Activated CD8-positive, alpha-beta memory T cell treated with anti-CD3 and anti-CD28 coated beads, Interleukin-2, amount 50 U/mL, for 1 hour (primary cell): Measurements from ENCODE around the gene SLC8A2.

ENCODE experiments used
- DNase-seq: peaks from one replicate; pipeline ENCODE4 v3.0.0-alpha.2; 2020; ENCODE audit errors: extremely low read depth

SLC8A2 gene

DNA sequence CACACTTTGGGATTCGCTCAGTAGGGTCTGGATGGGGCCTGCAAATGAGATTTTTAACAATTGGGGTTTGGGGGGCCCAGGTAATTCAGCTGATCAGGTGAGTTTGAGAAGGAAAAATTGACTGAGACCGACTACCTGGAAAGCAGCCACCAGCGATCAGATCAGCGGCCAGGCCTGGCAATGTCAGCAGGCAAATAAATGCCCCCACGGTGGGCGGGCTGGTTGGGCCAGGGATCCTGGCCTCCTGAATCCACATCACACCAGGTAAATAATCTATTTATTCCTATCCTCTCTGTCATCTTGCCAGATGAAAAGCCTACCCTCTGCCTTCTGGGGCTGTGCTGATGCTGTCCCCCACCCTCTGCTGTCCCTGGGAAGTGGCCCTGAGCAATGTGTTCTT, 33.8 kb upstream of the SLC8A2 start:
- no peak for DNase-seq

DNA sequence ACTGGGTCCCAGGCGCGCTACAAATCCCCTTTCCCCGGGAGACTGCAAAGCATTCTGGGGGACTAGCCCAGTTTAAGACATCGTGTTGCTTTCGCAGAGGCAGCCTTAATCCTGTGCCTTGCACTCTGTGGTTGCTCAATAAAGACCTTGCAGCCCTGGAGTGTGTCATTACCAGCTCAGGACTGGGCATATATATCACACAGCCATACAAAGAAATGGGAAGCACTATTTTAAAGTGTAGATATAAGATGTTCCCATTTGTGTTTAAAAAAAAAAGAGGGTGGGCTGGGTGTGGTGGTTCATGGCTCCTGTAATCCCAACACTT, 32.1 kb upstream of the SLC8A2 start:
- DNase-seq: no peak

DNA sequence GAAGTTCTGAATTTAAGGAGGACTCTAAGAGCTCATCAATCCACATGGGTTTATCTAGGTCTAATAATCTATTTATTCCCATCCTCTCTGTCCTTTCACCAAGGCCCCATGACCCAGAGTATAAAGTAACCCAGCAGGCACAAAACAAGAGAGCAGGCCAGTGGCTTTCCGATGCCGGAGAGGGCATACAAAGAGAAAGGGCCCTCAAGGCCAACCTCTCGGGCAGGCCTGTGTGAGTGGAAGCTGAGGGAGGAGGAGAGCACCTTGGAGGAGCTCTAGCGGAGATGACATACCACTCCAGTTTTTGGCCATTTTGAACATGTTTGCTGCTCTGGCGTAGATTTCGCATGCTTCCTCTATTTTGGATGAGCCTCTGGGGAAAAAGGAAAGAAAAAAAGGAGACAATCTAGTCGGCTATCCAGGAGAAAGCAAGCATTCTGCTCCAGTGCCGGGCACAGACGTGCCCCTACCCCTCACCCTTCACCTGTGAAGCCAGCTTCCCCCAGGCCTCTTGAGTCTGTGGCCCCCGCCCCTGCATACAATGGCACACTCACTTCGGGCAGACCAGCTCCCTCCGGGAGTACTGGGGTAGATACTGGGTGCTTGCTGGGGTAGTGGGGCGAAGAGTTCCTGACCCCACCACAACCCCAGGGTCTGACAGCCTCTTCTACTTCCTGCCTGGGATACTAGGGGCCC, 31.6 kb upstream of the SLC8A2 start:
- DNase-seq: no peak

DNA sequence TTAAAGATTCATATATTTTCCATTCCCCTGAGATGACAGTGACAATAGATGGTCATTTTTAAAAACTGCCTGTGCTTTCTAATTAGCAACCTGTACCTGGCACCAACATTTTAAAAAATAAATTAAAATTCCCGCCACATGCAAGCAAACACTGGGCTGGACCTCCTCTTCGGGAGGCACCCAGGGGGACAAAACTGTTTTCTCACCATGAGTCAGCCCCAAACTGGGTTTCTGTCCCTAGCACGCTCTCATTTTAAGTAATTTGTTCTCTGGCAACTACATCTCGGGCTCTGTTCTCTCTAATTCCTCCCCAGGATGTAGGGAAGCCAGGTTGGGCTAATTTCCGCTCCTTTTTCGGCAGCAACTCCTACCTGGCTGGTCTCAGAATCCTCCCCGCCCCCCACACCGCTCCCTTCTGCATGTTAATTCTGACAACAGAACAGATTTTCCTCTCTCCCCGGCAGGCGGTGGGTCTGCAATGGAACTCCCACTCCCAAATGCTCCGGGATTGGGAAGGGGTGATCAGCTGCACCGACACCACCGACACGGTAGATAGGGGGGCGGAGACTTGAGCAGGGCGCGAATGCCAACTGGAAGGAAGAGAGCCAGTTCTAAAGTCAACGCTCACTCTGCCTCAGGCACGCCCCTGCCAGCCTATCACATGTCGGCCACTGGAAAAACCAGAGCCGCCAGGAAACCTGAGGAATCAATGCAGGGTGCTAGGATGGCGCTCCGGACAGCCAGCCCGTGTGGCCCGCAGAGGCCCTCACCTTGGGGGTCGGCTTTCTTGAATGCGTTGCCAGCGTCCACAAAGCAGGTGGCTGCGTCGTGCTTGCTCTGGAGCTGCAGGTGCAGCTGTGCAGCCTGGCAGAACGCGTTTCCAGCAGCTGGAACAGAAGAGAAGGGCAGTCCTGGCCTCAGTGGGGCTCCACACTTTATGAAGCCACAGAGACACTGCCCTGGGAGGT, 28.5 kb upstream of the SLC8A2 start:
- no peak for DNase-seq

DNA sequence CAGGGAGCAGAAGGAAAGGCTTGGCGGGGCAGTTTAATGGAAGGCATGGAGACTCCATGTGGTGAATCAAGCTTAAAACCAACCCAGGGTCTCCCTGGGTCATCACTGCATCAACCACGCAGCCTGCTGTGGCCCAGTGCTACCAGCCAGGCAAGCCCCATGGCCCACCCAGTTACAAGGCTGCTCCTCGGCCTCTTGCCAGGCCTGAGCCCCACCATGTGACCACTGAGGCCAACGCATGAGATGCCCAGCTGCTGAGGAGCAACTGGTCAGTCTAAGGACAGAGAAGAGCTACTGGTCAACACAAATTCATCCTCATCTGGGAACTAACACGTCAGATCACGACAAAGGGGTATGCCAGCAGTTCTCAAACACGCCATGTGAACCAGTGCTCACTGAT, 27.7 kb upstream of the SLC8A2 start:
- DNase-seq: no peak

DNA sequence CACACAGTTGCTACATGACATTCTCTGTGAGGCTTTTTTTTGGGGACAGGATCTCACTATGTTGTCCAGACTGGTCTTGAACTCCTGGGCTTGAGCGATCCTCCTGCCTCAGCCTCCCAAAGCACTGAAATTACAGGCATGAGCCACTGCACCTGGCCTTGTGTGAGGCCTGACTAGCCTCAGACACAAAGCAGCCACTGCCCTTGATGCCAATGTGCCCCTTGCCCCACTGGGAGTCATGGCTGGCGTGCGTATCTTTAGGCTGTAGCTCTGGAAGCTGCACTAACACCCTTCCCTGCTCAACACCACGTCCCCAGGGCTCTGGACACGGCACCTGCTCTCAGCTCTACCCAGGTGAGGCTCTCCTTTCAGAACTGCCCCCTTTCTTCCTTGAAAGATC, 26.9 kb upstream of the SLC8A2 start:
- DNase-seq: no peak

DNA sequence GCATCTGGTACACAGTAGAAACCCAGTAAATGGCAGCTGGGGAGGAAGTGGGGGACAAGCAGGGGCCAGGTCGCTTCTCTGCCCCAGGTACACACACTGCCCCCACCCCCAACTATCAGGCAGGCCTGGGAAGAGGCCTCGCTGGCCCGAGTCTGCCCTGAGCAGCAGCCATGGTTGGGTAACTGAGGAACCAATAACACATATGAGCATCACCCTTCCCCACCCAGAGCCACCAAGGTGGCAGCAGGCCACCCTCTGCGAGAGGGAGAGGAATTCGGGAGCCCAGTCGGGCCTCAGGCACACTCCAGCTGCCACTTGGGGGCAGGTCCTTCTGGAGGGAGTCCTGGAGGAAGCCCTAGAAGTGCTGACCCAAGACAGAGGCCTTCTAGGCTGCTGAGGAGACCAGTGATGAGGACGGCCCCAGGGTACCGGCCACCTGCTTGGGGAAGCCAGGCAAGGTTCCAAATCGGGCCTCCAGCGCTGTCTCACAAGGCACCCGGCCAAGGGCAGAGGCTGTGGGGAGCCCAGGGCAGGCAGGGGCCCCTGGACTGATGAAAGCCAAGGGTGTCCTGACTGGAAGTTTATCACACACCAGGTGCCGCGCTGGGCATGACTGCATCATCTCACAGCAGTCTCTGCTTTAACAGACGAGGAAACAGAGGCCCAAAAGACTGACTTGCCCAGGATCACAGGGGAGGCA, 26.3 kb upstream of the SLC8A2 start:
- no peak for DNase-seq

DNA sequence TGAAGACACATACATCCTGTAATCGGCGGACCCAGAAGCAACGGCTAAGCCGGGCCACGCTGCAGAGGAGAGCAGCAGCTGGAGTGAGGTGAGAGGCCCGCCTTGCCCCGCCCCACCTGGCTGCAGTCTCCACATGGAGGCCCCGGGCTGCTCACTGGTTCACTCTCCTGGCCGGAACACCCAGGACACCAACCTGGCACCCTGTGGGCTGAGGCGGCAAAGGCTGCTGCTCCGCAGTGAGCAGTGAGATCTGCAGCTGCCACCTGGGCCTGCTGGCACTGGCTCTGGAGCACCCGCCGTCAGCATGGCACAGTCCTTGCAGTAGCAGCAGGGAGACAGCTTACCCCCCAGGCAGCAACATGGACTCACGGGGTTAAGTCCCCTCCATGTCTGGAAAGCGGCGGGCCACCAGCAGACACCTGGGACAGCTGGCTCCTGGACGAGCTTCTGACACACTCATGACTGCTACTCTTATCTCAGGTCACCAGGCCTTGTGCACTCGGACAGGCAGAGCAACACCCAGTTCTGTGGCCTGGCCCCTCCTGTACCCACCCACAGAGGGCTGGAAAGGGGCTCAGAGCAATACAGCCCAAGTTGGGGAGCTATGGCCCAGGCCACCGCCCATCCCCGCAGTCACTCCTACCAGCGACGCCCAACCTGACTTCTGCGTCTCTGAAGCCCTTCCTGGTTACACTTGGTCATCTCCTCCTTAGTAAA, 25.5 kb upstream of the SLC8A2 start:
- DNase-seq: no peak

DNA sequence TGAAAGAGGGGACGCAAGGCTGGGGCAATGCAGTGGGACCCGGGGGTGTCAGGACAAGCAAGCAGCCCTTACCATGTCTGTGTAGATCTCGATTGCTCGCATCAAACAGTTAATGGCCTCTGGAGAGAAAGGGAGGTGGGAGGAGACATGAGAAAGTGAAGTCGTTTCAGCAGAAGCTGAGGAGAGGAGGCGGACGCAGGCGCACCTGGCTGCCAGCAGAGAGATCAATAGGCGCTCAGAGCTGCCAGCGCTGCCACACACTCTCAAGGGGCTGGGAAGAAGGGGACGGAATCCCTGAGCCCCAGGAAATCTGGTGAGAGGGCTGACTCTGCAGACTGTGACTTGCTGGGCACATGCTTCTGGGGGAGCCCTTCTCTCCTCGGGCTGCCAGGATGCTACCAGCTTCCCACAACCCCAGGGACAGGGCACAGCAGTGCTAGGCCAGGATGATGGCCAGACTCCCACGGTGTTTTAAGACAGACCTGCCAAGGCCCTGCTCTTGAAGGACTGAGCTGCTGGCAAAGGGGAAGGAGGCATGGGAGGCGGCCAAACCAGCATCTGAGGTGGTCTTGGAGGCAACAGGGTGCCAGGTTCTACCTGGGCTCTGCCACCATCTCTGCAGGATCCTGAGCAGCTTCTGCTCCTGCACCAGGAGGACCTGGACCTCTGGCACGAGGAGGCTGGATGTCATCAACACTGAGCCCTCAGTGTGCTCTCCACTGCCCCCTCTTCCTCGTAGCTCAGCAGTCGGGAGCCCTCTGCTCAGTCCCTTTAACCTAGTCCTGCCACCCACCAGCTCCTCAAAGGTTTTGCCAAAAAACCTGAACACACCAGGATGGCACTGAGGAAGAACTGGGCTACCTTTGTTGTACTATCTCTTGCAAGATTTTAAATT, 24.0 kb upstream of the SLC8A2 start:
- DNase-seq: no peak

DNA sequence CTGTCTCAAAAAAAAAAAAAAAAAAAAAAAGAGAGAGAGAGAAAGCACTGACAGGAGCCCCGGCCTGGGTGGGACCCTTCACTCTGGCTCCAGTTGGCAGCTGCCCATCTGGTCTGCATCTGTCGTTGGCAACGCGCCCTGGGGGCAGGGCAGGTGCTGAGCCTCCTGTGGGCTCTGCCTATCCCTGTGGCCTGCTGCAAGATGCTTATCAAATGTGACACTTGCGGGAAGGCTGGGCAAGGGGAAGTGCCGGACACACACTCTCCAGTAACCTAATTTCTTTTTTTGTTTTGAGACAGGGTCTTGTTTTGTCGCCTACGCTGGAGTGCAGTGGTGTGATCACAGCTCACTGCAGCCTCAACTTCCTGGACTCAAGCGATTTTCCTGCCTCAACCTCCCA, 23.0 kb upstream of the SLC8A2 start:
- no peak for DNase-seq

DNA sequence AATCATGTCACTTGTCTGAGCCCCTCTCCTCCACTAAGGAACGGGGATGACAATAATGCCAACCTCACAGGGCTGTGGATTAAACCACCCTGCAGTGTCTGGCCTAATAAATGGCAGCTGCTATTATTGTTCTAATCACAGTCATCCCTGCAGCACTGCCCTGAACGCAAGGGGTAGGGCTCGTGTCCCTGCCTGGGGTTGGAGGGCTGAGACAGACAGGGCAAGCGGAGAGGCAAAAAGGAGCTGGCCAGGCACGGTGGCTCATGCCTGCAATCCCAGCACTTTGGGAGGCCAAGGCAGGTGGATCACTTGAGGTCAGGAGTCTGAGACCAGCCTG, 22.5 kb upstream of the SLC8A2 start:
- no peak for DNase-seq

DNA sequence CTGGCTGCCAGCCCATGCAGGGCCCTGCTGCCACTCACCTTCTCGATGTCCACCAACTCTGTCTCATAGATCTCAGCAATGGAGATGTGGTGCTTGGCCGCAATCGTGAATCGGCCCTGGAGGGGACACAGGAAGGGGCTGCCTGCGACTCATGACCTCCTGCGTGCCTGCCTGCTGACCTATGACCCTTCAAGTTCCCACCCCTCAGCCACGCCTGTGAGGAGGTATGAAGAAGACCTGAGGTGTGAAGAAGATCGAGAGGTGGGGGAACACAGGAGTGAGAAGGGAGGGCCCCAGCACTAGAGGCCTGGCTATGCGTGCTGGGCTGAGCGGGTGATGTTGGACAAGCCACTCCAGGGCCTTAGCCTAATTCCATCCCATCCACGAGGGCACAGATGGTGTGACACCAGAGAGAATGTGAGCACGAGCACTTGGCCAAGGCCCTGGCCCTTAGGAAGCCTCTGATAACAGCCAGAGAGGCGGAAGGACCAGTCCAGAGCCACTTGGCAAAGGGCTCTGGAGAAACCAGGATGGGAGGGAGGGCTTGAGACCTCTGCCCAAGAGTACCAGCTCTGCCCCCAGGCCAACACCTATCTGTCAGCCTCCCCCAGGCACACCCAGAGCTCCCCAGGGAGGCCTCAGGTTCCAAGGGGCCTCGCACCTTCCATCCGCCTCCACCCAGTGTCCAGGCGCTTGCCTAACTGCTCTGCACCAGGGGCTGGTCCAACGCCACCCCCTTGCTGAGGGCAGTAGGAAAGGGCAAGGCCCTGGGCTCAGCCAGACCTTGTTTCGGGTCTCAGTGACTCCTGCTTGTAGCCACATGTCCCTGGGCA, 21.9 kb upstream of the SLC8A2 start:
- DNase-seq: no peak

DNA sequence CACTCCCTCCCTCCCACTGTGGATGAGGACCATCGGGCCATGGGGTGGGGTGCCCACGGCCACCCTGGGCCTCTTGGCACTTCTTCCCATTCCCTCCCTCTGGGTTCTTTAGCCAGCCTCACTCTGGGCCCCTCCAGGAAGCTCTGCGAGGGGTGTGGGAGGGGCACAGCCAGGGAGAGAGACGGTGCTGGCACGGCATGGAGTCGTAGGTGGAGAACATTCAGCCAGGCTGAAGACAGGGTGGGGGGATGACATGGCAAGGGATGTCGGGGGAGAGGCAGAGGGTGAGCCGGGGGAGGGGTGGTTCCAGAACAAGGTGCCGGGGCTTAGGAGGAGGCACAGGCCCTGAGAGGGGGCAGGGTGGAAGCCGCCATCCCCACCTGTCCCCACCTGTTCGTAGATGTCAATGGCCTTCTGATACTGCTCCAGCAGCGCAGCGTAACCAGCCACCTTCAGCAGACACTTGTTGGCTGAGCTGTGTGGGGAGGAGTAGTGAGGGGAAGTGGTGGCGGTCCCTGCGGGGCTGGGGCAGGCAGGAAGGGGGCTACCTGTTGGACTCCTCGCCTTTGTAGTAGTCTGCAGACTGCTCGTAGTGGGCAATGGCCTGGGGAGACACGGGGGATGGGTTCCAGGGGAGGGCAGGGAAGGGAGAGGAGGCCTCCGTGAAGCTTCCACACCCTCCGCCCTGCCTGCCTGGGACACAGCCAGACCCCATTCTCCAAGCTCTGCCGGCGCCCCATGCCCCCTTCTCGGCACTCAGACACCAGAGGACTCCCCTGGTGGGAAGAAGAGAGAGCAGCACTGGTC, 21.1 kb upstream of the SLC8A2 start:
- DNase-seq: no peak

DNA sequence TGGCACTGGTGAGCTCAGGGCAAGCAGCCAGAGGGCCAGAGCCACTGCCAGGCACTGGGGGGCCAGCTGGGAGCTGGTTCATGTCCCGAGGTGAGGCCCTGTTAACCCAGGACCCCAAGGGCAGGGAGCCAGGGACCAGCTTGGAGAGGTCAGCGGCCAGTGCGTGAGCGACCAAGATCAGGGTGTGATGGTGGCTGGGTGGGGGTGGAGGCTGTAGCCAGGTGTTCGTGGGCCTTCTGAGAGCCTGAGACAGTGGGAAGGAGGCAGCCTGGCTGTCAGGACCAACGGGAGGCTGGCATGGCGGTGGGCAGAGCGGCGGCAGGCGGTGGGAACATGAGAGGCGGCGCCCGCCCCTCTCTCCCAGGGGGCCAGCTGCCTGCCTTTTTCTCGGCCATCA, 20.4 kb upstream of the SLC8A2 start:
- DNase-seq: no peak

DNA sequence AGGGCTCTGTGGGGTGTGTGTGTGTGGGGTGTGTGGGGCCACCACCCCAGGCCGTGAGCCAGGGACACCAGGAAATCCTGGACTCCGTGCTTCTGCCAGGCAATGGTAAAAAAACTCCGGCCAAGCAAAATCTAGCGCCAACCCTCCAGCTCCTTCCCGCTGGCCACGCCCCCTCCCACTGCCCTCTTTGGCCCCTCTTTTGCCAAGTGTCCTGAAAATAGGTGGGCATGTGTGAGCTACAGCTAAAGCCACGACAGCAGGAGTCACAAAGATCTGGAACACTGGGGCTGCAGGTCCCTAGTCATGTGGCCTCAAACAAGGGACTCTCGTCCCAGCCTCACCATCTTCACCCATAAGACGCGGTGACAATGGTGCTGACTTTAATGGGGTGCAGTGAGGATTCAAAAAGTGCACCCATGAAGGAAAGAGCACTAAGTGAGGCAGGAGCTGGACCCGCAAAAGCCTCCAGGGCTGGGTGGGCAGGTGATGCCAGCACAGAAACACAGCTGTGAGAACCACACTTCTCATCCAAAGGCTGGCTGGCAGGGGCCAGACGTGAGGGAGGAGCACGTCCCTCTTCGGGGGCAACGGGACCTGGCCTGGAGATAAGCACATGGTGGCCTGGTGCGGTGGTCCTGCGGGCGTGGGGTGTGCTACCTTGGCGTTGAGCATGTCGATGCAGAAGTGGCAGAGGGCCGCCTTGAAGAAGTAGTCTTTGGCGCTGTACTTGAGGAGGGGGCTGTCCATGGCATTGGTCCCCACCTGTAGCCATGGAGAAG, 19.9 kb upstream of the SLC8A2 start:
- no peak for DNase-seq

DNA sequence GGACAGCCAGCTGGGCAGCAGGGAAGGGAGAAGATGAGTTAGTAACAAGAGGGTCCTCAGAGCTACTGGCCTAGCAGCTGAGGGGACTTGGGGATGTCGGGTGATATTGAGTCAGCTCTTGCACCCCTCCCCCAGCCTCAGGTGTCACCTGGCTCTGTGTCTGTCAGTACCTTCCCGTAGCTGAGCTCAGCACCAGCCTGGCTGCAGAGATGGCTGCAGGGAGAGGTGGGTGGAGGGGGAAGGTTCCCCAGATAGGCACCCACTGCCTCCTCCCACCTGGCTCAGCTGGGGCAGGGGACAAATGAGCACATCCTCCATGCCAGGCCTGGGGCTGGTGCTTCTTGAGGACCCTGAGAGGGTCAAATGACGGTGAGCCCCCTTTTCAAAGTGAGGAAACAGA, 19.2 kb upstream of the SLC8A2 start:
- DNase-seq: no peak

DNA sequence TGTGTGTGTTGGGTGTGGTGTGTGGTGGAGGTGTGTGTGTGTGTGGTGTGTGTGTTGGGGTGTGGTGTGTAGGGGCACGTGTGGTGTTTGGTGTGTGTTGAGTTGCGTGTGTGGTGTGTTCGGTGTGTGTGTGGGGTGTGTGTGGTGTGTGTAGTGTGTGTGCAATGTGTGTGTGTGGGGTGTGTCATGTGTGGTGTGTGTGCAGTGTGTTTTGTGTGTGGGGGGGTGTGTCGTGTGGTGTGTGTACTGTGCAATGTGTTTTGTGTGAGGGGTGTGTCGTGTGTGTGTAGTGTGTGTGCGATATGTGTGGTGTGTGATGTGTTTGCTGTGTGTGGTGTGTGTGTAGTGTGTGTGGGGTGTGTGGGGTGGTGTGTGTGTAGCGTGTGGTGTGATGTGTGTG, 18.3 kb upstream of the SLC8A2 start:
- DNase-seq: no peak

DNA sequence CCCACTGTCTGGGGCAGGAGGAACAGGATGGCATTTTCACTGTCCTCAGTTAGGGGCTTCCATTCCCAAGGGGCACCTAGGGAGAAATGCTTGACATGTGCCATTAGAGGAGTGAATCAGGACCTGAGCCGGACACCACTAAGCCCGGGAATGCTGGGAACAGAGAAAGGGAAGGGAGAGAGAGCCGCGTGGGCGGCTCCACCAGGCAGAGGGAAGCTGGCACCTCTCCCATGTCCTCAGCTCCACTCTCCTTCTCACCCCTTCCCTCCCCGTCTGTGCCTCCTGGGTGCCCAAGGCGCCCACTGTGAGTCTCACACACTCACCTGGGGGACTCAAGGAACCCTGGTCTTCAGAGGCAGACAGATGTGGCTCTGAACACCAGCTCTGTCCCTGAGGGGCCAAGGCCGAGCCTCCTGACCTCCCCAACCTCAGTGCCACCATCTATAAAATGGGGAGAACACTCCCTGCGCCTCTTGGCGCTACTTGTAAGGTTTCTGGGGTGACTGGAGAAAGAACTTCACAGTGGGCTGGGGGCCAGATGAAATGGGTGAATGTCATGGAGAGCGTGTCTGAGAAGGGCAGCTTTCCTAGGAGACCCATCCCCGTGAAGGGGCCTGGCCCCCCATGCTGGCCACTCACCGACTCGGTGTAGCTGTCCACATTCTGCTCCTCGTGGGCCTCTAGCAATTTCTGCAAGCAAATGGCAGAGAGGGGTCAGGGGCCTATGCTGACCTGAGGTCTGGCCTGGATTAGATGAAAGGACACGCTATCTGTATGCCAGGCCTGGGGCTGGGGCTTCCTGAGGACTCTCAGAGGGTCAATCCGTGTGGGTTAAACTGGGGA, 17.6 kb upstream of the SLC8A2 start:
- no peak for DNase-seq
